HepG2 (cell line): Measurements from ENCODE around the gene NIP7. TPM values are rescaled to one million over a fixed set of nuclear protein-coding genes. Genes with fewer than 3 reads are reported as not detected.
A peak's percentile ranks its signal among the peaks of the same experiment; 100 is the strongest.

Experiments
- ATF2 ChIP-seq: sonication (generic); formaldehyde crosslinking; IDR thresholded peaks from 2 replicates; pipeline ENCODE4 v1.4.0; 2020; ENCODE audit warnings: missing genetic modification reagents
- CBFB ChIP-seq: sonication (generic); formaldehyde crosslinking; IDR thresholded peaks from 2 replicates; pipeline ENCODE4 v1.4.0; 2020; ENCODE audit warnings: missing genetic modification reagents
- CSRNP2 ChIP-seq: sonication (generic); formaldehyde crosslinking; conservative IDR thresholded peaks from 2 replicates; pipeline ENCODE4 v1.8.0; 2022; ENCODE audit warnings: low read depth, missing genetic modification reagents
- DNMT3B ChIP-seq: conservative IDR thresholded peaks from 2 replicates; pipeline ENCODE4 v1.6.1; 2016; ENCODE audit warnings: missing biosample characterization, control low read depth
- HIVEP1 ChIP-seq: sonication (generic); formaldehyde crosslinking; IDR thresholded peaks from 2 replicates; pipeline ENCODE4 v1.4.0; 2020; ENCODE audit warnings: mild to moderate bottlenecking, missing genetic modification reagents
- HOXA5 ChIP-seq: sonication (generic); formaldehyde crosslinking; IDR thresholded peaks from 2 replicates; pipeline ENCODE4 v1.4.0; 2020; ENCODE audit warnings: missing genetic modification reagents
- KDM5B ChIP-seq: sonication (generic); formaldehyde crosslinking; IDR thresholded peaks from 2 replicates; pipeline ENCODE4 v1.4.0; 2020; ENCODE audit warnings: missing genetic modification reagents, mild to moderate bottlenecking, borderline replicate concordance
- MEIS1 ChIP-seq: sonication (generic); formaldehyde crosslinking; IDR thresholded peaks from 2 replicates; pipeline ENCODE4 v1.9.0; 2021; ENCODE audit warnings: mild to moderate bottlenecking, missing genetic modification reagents, moderate library complexity, borderline replicate concordance
- RORA ChIP-seq: sonication (generic); formaldehyde crosslinking; IDR thresholded peaks from 2 replicates; pipeline ENCODE4 v1.5.0; 2020; ENCODE audit warnings: mild to moderate bottlenecking, missing genetic modification reagents, moderate library complexity
- SRY ChIP-seq: sonication (generic); formaldehyde crosslinking; IDR thresholded peaks from 2 replicates; pipeline ENCODE4 v1.8.0; 2022; ENCODE audit warnings: mild to moderate bottlenecking, missing genetic modification reagents
- ZNF350 ChIP-seq: sonication (generic); formaldehyde crosslinking; IDR thresholded peaks from 2 replicates; pipeline ENCODE4 v1.4.0; 2020; ENCODE audit warnings: mild to moderate bottlenecking, low read depth, missing genetic modification reagents, borderline replicate concordance
- ZNF629 ChIP-seq: sonication (generic); formaldehyde crosslinking; conservative IDR thresholded peaks from 2 replicates; pipeline ENCODE4 v1.5.0; 2020; ENCODE audit warnings: missing genetic modification reagents
- ZNF646 ChIP-seq: sonication (generic); formaldehyde crosslinking; IDR thresholded peaks from 2 replicates; pipeline ENCODE4 v1.9.0; 2021; ENCODE audit warnings: mild to moderate bottlenecking, missing genetic modification reagents
- polyA plus RNA-seq, 8 experiments: library from polyadenylated mRNA; depleted of rRNA in 3 of 8; stranded (reverse) in 7 of 8; unstranded in 1 of 8; fragments of >200 nt; fragmentation: Illumina TruSeq in 4 of 8; extraction: Trizol in 4 of 8; gene quantifications; 2 replicates each; pipeline versions ENCODE4 v1.2.1 to v1.2.3, GENCODE V29; 2011 to 2016; ENCODE audit warnings: low read depth in 4 of 8, missing spikeins in 1 of 8, mixed read lengths in 1 of 8; ENCODE audit not compliant: insufficient read depth in 1 of 8
- total RNA-seq, 5 experiments: library from RNA; depleted of rRNA; stranded (reverse); fragments of >200 nt; fragmentation: Illumina TruSeq; extraction: Trizol; gene quantifications; 2 replicates each; pipeline ENCODE4 v1.2.3, GENCODE V29; 2016; ENCODE audit warnings: low read depth in 1 of 5
- TF ChIP-seq, protein P1 (sequence below): sonication (generic); formaldehyde crosslinking; IDR thresholded peaks from 2 replicates; pipeline ENCODE4 v1.4.0; 2020; ENCODE audit warnings: missing genetic modification reagents, borderline replicate concordance

The NIP7 gene
- total and polyA plus RNA-seq, 2 of the 13 experiments (the other 11 are each of a cell fraction or from before 2014, with no cell fraction given), result 15.3 to 114 TPM

DNA sequence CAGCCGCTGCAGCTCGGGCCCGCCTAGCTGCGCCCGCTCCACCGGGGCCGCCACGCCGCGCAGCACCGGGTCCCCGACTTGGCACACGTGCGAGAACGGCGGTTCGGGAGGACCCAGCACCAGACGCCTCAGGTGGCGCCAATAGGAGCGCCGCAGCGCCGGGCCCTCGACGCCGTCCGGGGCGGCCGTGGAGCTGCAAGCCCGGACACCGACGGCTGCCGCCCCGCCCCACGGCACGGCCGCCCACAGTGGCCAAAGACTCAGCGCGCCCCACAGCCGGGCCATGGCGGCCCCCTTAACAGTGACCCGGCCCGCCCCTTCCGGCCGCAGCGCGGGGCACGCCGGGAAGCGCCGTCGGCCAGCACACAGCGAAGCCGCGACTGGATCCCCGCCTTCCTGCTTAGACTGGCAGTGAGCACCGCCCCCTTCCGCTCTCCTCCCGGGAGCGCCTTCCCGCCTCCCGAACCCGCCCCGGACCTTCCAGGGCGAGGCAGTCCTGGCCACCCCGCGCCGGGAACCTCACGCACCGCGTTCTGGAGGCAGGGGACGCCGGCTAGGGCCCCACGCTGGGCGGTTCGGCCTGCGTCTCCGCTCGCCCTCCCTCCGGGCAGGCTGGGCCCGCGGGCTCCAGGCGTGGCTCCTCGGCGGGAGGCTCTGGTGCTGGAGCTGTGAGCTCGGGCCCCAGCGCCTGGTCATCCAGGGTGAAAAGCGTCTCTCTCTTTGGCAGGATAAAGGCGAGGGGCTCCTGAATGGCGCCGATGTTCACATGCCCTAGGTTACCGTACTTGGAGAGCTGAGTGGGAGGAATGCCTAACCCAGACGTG lies 9.1 kb upstream of the NIP7 start, which contains the start of gene PDF (continued):
- TF ChIP-seq CSRNP2 (no peak), MEIS1 (no peak; the same call in 1 of the 2 replicates), ZNF629 (CRISPR knock-in tag) (no peak; the same call in 1 of the 2 replicates), HIVEP1 (peak; percentile 82; the same call in 1 of the 2 replicates), KDM5B (CRISPR knock-in tag) (peak; percentile 91), ZNF646 (no peak), SRY (CRISPR knock-in tag) (no peak), ZNF350 (CRISPR knock-in tag) (peak; percentile 90), CBFB (CRISPR knock-in tag) (peak; percentile 84), ATF2 (CRISPR knock-in tag) (peak; percentile 78; the same call in 1 of the 2 replicates), RORA (CRISPR knock-in tag) (no peak), HOXA5 (peak; percentile 79; the same call in 1 of the 2 replicates), DNMT3B (CRISPR knock-in tag) (no peak)
- TF ChIP-seq, protein P1, sequence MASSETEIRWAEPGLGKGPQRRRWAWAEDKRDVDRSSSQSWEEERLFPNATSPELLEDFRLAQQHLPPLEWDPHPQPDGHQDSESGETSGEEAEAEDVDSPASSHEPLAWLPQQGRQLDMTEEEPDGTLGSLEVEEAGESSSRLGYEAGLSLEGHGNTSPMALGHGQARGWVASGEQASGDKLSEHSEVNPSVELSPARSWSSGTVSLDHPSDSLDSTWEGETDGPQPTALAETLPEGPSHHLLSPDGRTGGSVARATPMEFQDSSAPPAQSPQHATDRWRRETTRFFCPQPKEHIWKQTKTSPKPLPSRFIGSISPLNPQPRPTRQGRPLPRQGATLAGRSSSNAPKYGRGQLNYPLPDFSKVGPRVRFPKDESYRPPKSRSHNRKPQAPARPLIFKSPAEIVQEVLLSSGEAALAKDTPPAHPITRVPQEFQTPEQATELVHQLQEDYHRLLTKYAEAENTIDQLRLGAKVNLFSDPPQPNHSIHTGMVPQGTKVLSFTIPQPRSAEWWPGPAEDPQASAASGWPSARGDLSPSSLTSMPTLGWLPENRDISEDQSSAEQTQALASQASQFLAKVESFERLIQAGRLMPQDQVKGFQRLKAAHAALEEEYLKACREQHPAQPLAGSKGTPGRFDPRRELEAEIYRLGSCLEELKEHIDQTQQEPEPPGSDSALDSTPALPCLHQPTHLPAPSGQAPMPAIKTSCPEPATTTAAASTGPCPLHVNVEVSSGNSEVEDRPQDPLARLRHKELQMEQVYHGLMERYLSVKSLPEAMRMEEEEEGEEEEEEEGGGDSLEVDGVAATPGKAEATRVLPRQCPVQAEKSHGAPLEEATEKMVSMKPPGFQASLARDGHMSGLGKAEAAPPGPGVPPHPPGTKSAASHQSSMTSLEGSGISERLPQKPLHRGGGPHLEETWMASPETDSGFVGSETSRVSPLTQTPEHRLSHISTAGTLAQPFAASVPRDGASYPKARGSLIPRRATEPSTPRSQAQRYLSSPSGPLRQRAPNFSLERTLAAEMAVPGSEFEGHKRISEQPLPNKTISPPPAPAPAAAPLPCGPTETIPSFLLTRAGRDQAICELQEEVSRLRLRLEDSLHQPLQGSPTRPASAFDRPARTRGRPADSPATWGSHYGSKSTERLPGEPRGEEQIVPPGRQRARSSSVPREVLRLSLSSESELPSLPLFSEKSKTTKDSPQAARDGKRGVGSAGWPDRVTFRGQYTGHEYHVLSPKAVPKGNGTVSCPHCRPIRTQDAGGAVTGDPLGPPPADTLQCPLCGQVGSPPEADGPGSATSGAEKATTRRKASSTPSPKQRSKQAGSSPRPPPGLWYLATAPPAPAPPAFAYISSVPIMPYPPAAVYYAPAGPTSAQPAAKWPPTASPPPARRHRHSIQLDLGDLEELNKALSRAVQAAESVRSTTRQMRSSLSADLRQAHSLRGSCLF (CRISPR knock-in tag), result no peak
